ENCODE measurements around the gene DAP3.

GRCh38 chr1:155651861-155652661 is 36.8 kb upstream of the DAP3 start:
- TF ChIP-seq CTCF (IDR thresholded peaks at IDR 0.05) (no peak), POLR2AphosphoS5 (IDR thresholded peaks at IDR 0.05; ENCODE audit: low read depth, low read length) (no peak), REST (IDR thresholded peaks at IDR 0.05; ENCODE audit: insufficient read depth in 1 of 2, low read depth in 2 of 2, low read length in 1 of 2) (no peak), TCF7L2 (IDR thresholded peaks at IDR 0.05; ENCODE audit: low read depth, low read length) (no peak), SIN3A (IDR thresholded peaks at IDR 0.05; ENCODE audit: borderline replicate concordance, insufficient read depth, low read depth, low read length) (no peak)
